Measurements from ENCODE around the gene RXRG.

RXRG gene

DNA sequence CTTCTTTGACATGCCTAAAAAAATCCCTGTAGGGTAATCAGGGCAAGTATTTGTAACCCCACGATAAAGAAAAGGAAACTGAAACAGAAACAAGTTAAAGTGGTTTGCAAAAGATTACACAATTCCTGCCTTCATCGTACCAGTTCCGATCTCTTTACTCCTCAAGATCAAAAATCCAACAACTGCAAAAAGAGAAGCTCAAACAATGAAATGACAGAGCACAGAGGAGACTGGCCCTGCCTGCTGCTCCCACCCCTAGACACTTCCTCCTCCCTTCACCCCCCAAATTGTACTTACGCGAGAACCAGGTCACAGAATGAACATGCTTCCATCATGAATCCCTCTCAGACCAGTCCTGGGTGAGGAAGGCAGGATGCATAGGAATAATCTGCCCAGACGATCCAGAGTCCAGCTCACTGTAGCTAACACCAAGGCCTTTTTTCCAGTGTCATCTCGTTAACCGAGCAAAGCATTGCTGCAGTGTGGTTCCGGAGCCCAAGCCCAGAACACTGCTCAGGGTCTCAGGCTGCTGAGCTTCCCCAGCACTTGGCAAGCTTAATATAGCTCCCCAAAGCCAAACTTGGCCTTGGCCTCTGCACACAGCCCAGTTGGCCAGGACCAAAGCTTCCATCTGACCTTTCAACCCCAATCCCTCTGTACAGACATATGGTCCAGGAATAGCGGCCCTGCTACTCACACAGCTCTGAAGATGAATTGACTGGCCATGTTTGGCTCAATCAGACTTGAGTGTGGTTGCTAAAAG, 20.3 kb downstream of the RXRG start:
- no peaks in the 10 kb centered on the region for H3K9me3 ChIP-seq (ENCODE audit: control insufficient read depth, low read length)
- WGBS, result 77% methylated on average over 10 of the region's 10 CpGs
- H3K4me2 ChIP-seq (ENCODE audit: low read length, poor library complexity, severe bottlenecking), result no peak overlapping the region
- peak overlapping the region in 1 of 2 experiments; percentile 71 for H3K4me3 ChIP-seq (ENCODE audit: insufficient read depth in 1 of 2, low read depth in 1 of 2, low read length in 2 of 2)
- no peak overlapping the region for H2BK12ac ChIP-seq (ENCODE audit: low read length in 2 of 2)
- peaks cover 2 to 3% of the 10 kb centered on the region in 2 experiments for H3K27me3 ChIP-seq (ENCODE audit: control insufficient read depth in 1 of 2, insufficient read depth in 1 of 2, low read length in 2 of 2)
- no peak overlapping the region for H3K23ac ChIP-seq (ENCODE audit: low read length in 2 of 2)
- peak; percentile 34 for DNase-seq
- peak overlapping the region; percentile 71 for H3K9ac ChIP-seq (ENCODE audit: low read length)
- H2BK5ac ChIP-seq (ENCODE audit: low read depth, low read length, poor library complexity, severe bottlenecking), result no peak overlapping the region
- peak overlapping the region in 1 of 2 experiments; percentile 76 for H3K14ac ChIP-seq (ENCODE audit: low read length in 2 of 2)
- H3K4me1 ChIP-seq (ENCODE audit: control insufficient read depth, insufficient read depth, low read depth, low read length), result no peaks in the 10 kb centered on the region
- H3K4ac ChIP-seq (ENCODE audit: low read depth in 1 of 2, low read length in 2 of 2), result no peak overlapping the region
- H3K27ac ChIP-seq (ENCODE audit: low read length, poor library complexity, severe bottlenecking), result no peak overlapping the region
- no peaks in the 10 kb centered on the region for H3K79me1 ChIP-seq (replicated peaks; ENCODE audit: low read length, poor library complexity, severe bottlenecking)
- no peak overlapping the region for H2AFZ ChIP-seq (ENCODE audit: low read depth, low read length)
- no peak overlapping the region for H2BK15ac ChIP-seq (ENCODE audit: low read depth, poor library complexity, severe bottlenecking)
- H2BK120ac ChIP-seq (ENCODE audit: low read depth, low read length), result no peak overlapping the region
- no peak overlapping the region for H4K91ac ChIP-seq (ENCODE audit: low read length)
- no peak overlapping the region for H2AK5ac ChIP-seq (ENCODE audit: low read length, severe bottlenecking)
- H3K36me3 ChIP-seq (ENCODE audit: control insufficient read depth in 1 of 2, insufficient read depth in 2 of 2, low read depth in 1 of 2, low read length in 2 of 2), result no peaks in the 10 kb centered on the region
- no peak overlapping the region for H3K18ac ChIP-seq (ENCODE audit: low read depth in 1 of 2, low read length in 2 of 2)
- H4K8ac ChIP-seq (ENCODE audit: low read length), result no peak overlapping the region

DNA sequence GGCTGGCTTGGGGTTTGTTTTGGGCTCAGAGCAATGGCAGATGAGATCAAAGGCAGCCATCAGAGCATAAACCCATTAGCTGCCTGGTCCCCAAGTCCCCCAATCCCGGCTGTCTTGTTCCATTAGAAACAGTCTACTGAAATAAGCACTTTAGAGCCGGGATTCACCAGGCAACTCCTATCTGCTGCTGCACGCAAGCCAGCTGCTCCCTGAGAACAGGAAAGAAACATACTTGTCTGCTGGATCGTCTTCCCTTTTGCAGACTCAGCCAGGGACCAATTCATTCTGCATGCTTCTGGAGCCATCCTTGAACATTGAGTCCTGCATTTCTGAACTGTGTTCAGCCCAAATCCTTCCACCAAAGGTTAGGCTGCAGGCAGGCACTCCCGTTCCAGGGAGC, 21.8 kb downstream of the RXRG start:
- Histone ChIP-seq H3K9me3 (ENCODE audit: control insufficient read depth, low read length) (no peaks in the 10 kb centered on the region), H3K18ac (ENCODE audit: low read depth in 1 of 2, low read length in 2 of 2) (no peak overlapping the region), H4K91ac (ENCODE audit: low read length) (no peak overlapping the region), H3K36me3 (ENCODE audit: control insufficient read depth in 1 of 2, insufficient read depth in 2 of 2, low read depth in 1 of 2, low read length in 2 of 2) (no peaks in the 10 kb centered on the region), H2BK12ac (ENCODE audit: low read length in 2 of 2) (no peak overlapping the region), H2AK5ac (ENCODE audit: low read length, severe bottlenecking) (no peak overlapping the region), H2BK15ac (ENCODE audit: low read depth, poor library complexity, severe bottlenecking) (no peak overlapping the region), H3K4me1 (ENCODE audit: control insufficient read depth, insufficient read depth, low read depth, low read length) (no peaks in the 10 kb centered on the region), H3K4me3 (ENCODE audit: insufficient read depth in 1 of 2, low read depth in 1 of 2, low read length in 2 of 2) (no peak overlapping the region), H3K79me1 (replicated peaks; ENCODE audit: low read length, poor library complexity, severe bottlenecking) (no peaks in the 10 kb centered on the region), H3K27me3 (ENCODE audit: control insufficient read depth in 1 of 2, insufficient read depth in 1 of 2, low read length in 2 of 2) (peaks cover 0 to 3% of the 10 kb centered on the region in 2 experiments), H3K9ac (ENCODE audit: low read length) (no peak overlapping the region), H4K8ac (ENCODE audit: low read length) (no peak overlapping the region), H3K4me2 (ENCODE audit: low read length, poor library complexity, severe bottlenecking) (no peak overlapping the region), H2BK120ac (ENCODE audit: low read depth, low read length) (no peak overlapping the region), H3K14ac (ENCODE audit: low read length in 2 of 2) (no peak overlapping the region), H2AFZ (ENCODE audit: low read depth, low read length) (no peak overlapping the region), H3K23ac (ENCODE audit: low read length in 2 of 2) (no peak overlapping the region), H2BK5ac (ENCODE audit: low read depth, low read length, poor library complexity, severe bottlenecking) (no peak overlapping the region), H3K4ac (ENCODE audit: low read depth in 1 of 2, low read length in 2 of 2) (no peak overlapping the region), H3K27ac (ENCODE audit: low read length, poor library complexity, severe bottlenecking) (no peak overlapping the region)
- DNase-seq, result no peak
- whole genome bisulfite sequencing, result 71% methylated on average over 5 of the region's 5 CpGs

DNA sequence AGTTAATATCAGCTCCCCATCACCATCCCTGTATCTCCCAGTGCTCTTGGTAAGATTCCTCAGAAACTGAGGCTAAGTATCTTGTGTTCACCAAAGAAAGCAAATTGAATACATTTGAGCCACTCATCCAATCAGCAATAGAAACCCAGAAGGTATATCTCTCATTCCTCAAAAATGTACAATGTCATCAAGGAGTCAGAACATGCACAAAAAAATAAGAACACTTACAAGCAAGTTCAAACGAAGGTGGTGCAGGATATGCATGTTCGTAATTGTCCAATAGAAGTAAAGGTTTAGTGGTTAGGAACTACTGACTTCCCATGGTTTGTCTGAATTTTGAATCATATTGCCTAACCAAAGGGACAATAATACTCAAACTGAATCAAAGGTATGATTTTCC, 24.3 kb downstream of the RXRG start:
- Histone ChIP-seq H2BK15ac (ENCODE audit: low read depth, poor library complexity, severe bottlenecking) (no peak overlapping the region), H3K4me3 (ENCODE audit: insufficient read depth in 1 of 2, low read depth in 1 of 2, low read length in 2 of 2) (no peak overlapping the region), H3K23ac (ENCODE audit: low read length in 2 of 2) (no peak overlapping the region), H3K27ac (ENCODE audit: low read length, poor library complexity, severe bottlenecking) (no peak overlapping the region), H3K9me3 (ENCODE audit: control insufficient read depth, low read length) (no peaks in the 10 kb centered on the region), H3K14ac (ENCODE audit: low read length in 2 of 2) (no peak overlapping the region), H3K79me1 (replicated peaks; ENCODE audit: low read length, poor library complexity, severe bottlenecking) (no peaks in the 10 kb centered on the region), H3K4me2 (ENCODE audit: low read length, poor library complexity, severe bottlenecking) (no peak overlapping the region), H3K36me3 (ENCODE audit: control insufficient read depth in 1 of 2, insufficient read depth in 2 of 2, low read depth in 1 of 2, low read length in 2 of 2) (no peaks in the 10 kb centered on the region), H3K27me3 (ENCODE audit: control insufficient read depth in 1 of 2, insufficient read depth in 1 of 2, low read length in 2 of 2) (peaks cover 0 to 2% of the 10 kb centered on the region in 2 experiments), H2AK5ac (ENCODE audit: low read length, severe bottlenecking) (no peak overlapping the region), H2AFZ (ENCODE audit: low read depth, low read length) (no peak overlapping the region), H3K18ac (ENCODE audit: low read depth in 1 of 2, low read length in 2 of 2) (no peak overlapping the region), H3K4ac (ENCODE audit: low read depth in 1 of 2, low read length in 2 of 2) (no peak overlapping the region), H2BK120ac (ENCODE audit: low read depth, low read length) (no peak overlapping the region), H3K4me1 (ENCODE audit: control insufficient read depth, insufficient read depth, low read depth, low read length) (no peaks in the 10 kb centered on the region), H4K91ac (ENCODE audit: low read length) (no peak overlapping the region), H2BK5ac (ENCODE audit: low read depth, low read length, poor library complexity, severe bottlenecking) (no peak overlapping the region), H3K9ac (ENCODE audit: low read length) (no peak overlapping the region), H2BK12ac (ENCODE audit: low read length in 2 of 2) (no peak overlapping the region), H4K8ac (ENCODE audit: low read length) (no peak overlapping the region)
- DNase-seq, result no peak
- WGBS, result 83% methylated on average over 2 of the region's 2 CpGs

DNA sequence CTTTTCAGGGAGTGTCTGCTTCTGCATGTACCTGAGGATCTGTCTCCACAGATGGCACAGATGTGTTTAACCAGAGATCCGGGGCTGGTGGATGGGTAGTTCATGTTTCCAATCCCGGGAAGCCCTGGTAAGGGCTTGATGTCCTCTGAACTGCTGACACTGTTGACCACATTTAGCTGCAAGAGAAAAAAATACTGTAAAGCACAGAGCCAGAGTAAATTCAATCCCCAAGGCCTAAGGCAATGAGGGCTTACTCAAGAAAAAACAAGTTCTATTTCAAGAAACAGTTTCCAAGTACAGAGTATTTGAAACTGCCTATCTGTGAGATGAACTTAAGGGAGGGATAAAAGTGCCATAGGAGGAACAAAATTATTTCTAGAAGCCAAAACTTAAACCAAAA, 25.1 kb downstream of the RXRG start:
- Histone ChIP-seq H3K18ac (ENCODE audit: low read depth in 1 of 2, low read length in 2 of 2) (no peak overlapping the region), H3K14ac (ENCODE audit: low read length in 2 of 2) (no peak overlapping the region), H3K9ac (ENCODE audit: low read length) (no peak overlapping the region), H2AFZ (ENCODE audit: low read depth, low read length) (no peak overlapping the region), H3K79me1 (replicated peaks; ENCODE audit: low read length, poor library complexity, severe bottlenecking) (no peaks in the 10 kb centered on the region), H3K4me3 (ENCODE audit: insufficient read depth in 1 of 2, low read depth in 1 of 2, low read length in 2 of 2) (no peak overlapping the region), H3K27ac (ENCODE audit: low read length, poor library complexity, severe bottlenecking) (no peak overlapping the region), H3K23ac (ENCODE audit: low read length in 2 of 2) (no peak overlapping the region), H3K4me2 (ENCODE audit: low read length, poor library complexity, severe bottlenecking) (no peak overlapping the region), H2AK5ac (ENCODE audit: low read length, severe bottlenecking) (no peak overlapping the region), H3K27me3 (ENCODE audit: control insufficient read depth in 1 of 2, insufficient read depth in 1 of 2, low read length in 2 of 2) (peaks cover 0 to 5% of the 10 kb centered on the region in 2 experiments), H2BK15ac (ENCODE audit: low read depth, poor library complexity, severe bottlenecking) (no peak overlapping the region), H4K8ac (ENCODE audit: low read length) (no peak overlapping the region), H3K4me1 (ENCODE audit: control insufficient read depth, insufficient read depth, low read depth, low read length) (no peaks in the 10 kb centered on the region), H3K9me3 (ENCODE audit: control insufficient read depth, low read length) (no peaks in the 10 kb centered on the region), H2BK5ac (ENCODE audit: low read depth, low read length, poor library complexity, severe bottlenecking) (no peak overlapping the region), H2BK120ac (ENCODE audit: low read depth, low read length) (no peak overlapping the region), H4K91ac (ENCODE audit: low read length) (no peak overlapping the region), H2BK12ac (ENCODE audit: low read length in 2 of 2) (no peak overlapping the region), H3K36me3 (ENCODE audit: control insufficient read depth in 1 of 2, insufficient read depth in 2 of 2, low read depth in 1 of 2, low read length in 2 of 2) (no peaks in the 10 kb centered on the region), H3K4ac (ENCODE audit: low read depth in 1 of 2, low read length in 2 of 2) (no peak overlapping the region)
- DNase-seq, result no peak
- 93% methylated on average over 2 of the region's 2 CpGs for WGBS
